Measurements from ENCODE around the gene DPH5.

Gene DPH5

DNA sequence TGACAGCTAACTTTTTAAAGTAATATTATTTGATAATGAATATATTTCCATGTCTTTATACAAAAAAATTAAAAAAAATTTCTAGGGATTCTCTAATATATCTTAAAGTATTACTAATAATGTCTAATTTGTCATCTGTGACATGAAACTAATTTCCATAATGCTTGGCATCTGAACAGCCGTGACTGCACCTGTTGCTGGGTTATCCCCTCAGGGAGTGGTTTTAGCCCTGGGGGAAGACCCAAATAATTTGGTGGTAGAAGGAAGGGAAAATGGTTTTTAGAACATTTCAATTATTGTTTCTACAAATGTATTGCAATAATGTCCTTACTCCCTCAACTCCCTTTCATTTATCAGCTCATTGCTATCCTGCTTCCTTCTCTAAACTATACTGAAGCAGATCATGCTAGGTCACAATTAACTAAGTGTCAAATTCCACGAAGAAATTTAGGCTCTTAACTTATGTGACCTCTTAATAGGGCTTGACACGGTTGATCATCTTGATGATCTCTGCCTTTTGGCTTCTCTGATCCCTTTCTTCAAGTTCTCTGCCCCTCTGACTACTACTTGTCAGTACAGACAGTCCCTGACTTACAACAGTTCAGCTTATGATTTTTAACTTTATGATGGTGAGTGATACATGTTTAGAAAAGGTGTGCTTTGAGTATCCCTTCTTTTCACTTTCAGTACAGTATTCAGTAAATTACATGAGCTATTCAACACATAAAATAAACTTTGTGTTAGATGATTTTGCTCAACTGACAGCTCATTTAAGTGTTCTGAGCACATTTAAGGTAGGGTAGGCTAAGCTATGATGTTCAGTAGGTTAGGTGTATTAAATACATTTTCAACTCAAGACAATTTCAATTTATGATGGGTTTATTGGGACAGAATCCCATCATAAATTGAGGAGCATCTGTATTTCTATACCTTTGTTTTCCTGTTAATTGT is 26.4 kb upstream of the DPH5 start:
- no peak for TF ChIP-seq FOXP2 (optimal IDR thresholded peaks at IDR 0.05; ENCODE audit: borderline replicate concordance, extremely low read depth, extremely low read length, insufficient read depth)
- no peak for TF ChIP-seq POLR2AphosphoS5 (IDR thresholded peaks at IDR 0.05; ENCODE audit: low read depth, low read length)
- TF ChIP-seq, protein P1, sequence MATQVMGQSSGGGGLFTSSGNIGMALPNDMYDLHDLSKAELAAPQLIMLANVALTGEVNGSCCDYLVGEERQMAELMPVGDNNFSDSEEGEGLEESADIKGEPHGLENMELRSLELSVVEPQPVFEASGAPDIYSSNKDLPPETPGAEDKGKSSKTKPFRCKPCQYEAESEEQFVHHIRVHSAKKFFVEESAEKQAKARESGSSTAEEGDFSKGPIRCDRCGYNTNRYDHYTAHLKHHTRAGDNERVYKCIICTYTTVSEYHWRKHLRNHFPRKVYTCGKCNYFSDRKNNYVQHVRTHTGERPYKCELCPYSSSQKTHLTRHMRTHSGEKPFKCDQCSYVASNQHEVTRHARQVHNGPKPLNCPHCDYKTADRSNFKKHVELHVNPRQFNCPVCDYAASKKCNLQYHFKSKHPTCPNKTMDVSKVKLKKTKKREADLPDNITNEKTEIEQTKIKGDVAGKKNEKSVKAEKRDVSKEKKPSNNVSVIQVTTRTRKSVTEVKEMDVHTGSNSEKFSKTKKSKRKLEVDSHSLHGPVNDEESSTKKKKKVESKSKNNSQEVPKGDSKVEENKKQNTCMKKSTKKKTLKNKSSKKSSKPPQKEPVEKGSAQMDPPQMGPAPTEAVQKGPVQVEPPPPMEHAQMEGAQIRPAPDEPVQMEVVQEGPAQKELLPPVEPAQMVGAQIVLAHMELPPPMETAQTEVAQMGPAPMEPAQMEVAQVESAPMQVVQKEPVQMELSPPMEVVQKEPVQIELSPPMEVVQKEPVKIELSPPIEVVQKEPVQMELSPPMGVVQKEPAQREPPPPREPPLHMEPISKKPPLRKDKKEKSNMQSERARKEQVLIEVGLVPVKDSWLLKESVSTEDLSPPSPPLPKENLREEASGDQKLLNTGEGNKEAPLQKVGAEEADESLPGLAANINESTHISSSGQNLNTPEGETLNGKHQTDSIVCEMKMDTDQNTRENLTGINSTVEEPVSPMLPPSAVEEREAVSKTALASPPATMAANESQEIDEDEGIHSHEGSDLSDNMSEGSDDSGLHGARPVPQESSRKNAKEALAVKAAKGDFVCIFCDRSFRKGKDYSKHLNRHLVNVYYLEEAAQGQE (IDR thresholded peaks at IDR 0.05; ENCODE audit: insufficient read depth in 1 of 2, low read depth in 2 of 2, low read length in 2 of 2) = no peak
- no peak for TF ChIP-seq SIN3A (IDR thresholded peaks at IDR 0.05; ENCODE audit: borderline replicate concordance, insufficient read depth, low read length)
- TF ChIP-seq TAF1 (IDR thresholded peaks at IDR 0.05; ENCODE audit: borderline replicate concordance, insufficient read depth, low read length) = no peak

DNA sequence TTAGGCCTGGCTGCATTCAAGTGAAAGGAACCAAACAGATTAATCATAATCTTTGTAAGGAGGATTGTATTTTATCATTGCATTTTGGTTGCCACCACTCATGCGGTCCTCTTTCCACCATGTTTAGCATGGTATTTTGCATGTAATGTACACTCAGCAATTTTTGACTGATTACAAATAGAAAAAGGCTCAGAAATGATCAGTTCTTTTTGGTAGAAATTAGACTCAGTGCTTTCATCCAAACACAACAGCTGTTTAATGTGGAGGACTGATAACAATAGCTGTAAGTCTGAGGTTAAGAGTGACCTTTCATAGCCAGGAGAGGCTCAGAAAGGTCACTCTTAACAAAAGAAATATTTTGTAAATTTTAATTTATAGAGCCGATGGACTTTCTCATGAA is 25.3 kb upstream of the DPH5 start:
- no peak for TF ChIP-seq SIN3A (IDR thresholded peaks at IDR 0.05; ENCODE audit: borderline replicate concordance, insufficient read depth, low read length)

DNA sequence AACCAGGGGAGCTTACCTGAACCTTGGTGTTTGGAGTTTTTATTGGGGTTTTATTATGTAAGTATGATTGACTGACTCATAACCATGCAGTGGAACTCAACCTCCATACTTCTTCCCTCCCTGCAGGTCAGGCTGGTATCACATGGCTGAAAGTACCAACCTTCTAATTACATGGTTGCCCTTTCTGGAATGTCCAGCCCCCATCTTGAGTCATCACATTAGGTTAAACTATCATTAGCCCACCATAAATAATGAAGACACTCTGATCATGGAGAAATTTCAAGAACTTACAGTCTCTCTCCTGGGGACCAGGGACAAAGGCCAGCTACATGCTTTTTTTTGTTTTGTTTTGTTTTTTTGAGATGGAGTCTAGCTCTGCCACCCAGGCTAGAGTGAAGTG is 19.2 kb upstream of the DPH5 start:
- TF ChIP-seq FOXP2 (optimal IDR thresholded peaks at IDR 0.05; ENCODE audit: borderline replicate concordance, extremely low read depth, extremely low read length, insufficient read depth) (no peak), TAF1 (IDR thresholded peaks at IDR 0.05; ENCODE audit: borderline replicate concordance, insufficient read depth, low read length) (no peak), POLR2AphosphoS5 (IDR thresholded peaks at IDR 0.05; ENCODE audit: low read depth, low read length) (no peak), SIN3A (IDR thresholded peaks at IDR 0.05; ENCODE audit: borderline replicate concordance, insufficient read depth, low read length) (no peak)
- TF ChIP-seq, protein P1 (IDR thresholded peaks at IDR 0.05; ENCODE audit: insufficient read depth in 1 of 2, low read depth in 2 of 2, low read length in 2 of 2) = no peak

DNA sequence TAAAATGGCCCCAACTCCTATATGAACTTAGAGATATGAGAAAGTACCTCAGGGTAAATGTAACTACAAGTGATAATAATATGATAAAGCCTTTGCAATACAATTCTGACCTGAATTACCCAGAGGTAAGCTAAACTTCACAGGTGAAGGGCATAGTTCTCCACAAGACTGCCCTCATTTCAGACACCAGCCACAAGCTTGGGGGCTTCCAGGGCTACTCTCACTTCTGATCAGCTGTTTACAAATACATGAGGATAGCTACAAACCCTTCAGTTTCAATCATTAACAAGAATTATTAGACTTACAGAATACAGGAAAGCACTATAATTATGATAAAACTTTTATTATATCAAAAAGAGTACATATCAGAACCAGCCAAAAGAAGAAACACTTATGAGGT is 18.7 kb upstream of the DPH5 start:
- TF ChIP-seq, protein P1 (IDR thresholded peaks at IDR 0.05; ENCODE audit: insufficient read depth in 1 of 2, low read depth in 2 of 2, low read length in 2 of 2) = no peak
- TF ChIP-seq POLR2AphosphoS5 (IDR thresholded peaks at IDR 0.05; ENCODE audit: low read depth, low read length) (no peak), TAF1 (IDR thresholded peaks at IDR 0.05; ENCODE audit: borderline replicate concordance, insufficient read depth, low read length) (no peak), FOXP2 (optimal IDR thresholded peaks at IDR 0.05; ENCODE audit: borderline replicate concordance, extremely low read depth, extremely low read length, insufficient read depth) (no peak)

DNA sequence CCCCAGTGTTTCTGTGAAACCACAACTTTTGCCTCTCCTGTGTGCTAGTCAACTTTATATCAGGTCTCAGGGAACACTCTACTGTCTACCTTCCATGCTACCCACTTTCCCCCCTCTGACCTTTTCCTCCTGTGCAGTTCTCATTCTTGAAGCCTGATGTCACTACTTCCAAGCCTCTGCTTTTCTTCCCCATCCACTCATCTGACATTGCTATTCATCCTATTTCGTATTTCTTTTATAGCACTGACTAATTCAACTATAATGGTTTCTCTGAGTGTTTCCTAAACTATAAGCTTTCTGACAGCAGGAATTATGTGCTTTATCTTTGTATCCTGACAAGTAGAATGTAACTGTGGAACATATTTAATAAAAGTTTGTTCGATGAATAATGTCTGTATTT is 18.2 kb upstream of the DPH5 start:
- TF ChIP-seq POLR2AphosphoS5 (IDR thresholded peaks at IDR 0.05; ENCODE audit: low read depth, low read length) (no peak), FOXP2 (optimal IDR thresholded peaks at IDR 0.05; ENCODE audit: borderline replicate concordance, extremely low read depth, extremely low read length, insufficient read depth) (no peak), SIN3A (IDR thresholded peaks at IDR 0.05; ENCODE audit: borderline replicate concordance, insufficient read depth, low read length) (no peak)
- TF ChIP-seq, protein P1 (IDR thresholded peaks at IDR 0.05; ENCODE audit: insufficient read depth in 1 of 2, low read depth in 2 of 2, low read length in 2 of 2) = no peak

All from PFSK-1 (cell line).